GM13977 (cell line): Measurements from ENCODE around the gene GGA3.

Experiments
- DNase-seq: peaks from one replicate; pipeline ENCODE4 v3.0.0; 2012; ENCODE audit warnings: low spot score
- CTCF ChIP-seq: IDR thresholded peaks from 2 replicates; pipeline ENCODE4 v1.5.1; 2012; ENCODE audit warnings: mild to moderate bottlenecking, control low read depth; ENCODE audit not compliant: insufficient read depth; ENCODE audit errors: extremely low read depth, missing control alignments
- in situ Hi-C: fragments of 300-500 bp; cut with MboI; formaldehyde crosslinking; loops from one replicate; pipeline ENCODE4 v1.12.0; 2022; ENCODE audit warnings: low sequenced_read_pairs, low pct_unique_long_range_greater_than_20kb, mixed read lengths, inconsistent platforms; ENCODE audit not compliant: unreplicated experiment

GGA3 gene

GRCh38 chr17:75267411-75268232 lies 6.2 kb upstream of the GGA3 start:
- in situ Hi-C loops, result no loop called here
- DNase-seq, result no peak
- TF ChIP-seq CTCF, result no peak

GRCh38 chr17:75267153-75267410 lies 5.7 kb upstream of the GGA3 start:
- DNase-seq, result no peak
- in situ Hi-C loops, result no loop called here

GRCh38 chr17:75266316-75267152 lies 5.1 kb upstream of the GGA3 start:
- in situ Hi-C loops, result no loop called here
- no peak for DNase-seq
- TF ChIP-seq CTCF, result no peak

More at GRCh38 chr17:75267153-75267410, 5.7 kb upstream of the GGA3 start:
- no peak for TF ChIP-seq CTCF

GRCh38 chr17:75265614-75266315 lies 4.4 kb upstream of the GGA3 start:
- TF ChIP-seq CTCF, result no peak
- in situ Hi-C loops, result no loop called here
- no peak for DNase-seq

GRCh38 chr17:75263055-75263454 lies 1.6 kb upstream of the GGA3 start:
- no peak for DNase-seq
- in situ Hi-C loops, result no loop called here
- TF ChIP-seq CTCF, result no peak

- no peak for TF ChIP-seq CTCF
- in situ Hi-C loops, result no loop called here
- no peak for DNase-seq
These were observed 753 bp upstream of the GGA3 start for GRCh38 chr17:75262112-75262606.
